ENCODE measurements around the gene RMI1.
"Not testable (repeated sequence)": the region's sequence is repeated elsewhere in the genome, so short reads cannot be mapped to it uniquely, and the experiment has no call there.

- TF ChIP-seq CTCF (IDR thresholded peaks at IDR 0.05; ENCODE audit: control extremely low read depth in 1 of 3, insufficient read depth in 1 of 3, low read depth in 1 of 3, low read length in 3 of 3); HDAC6 (IDR thresholded peaks at IDR 0.05; ENCODE audit: low read depth, low read length); POLR2AphosphoS5 (IDR thresholded peaks at IDR 0.05; ENCODE audit: low read depth, low read length); GTF2F1 (IDR thresholded peaks at IDR 0.05; ENCODE audit: borderline replicate concordance, low read depth, low read length); FOSL1 (IDR thresholded peaks at IDR 0.05; ENCODE audit: insufficient read depth, low read depth, low read length); RAD21 (IDR thresholded peaks at IDR 0.05 in 1 of 2, conservative IDR thresholded peaks at IDR 0.05 in 1 of 2; ENCODE audit: low read depth in 2 of 2, low read length in 2 of 2): not testable (repeated sequence)
- TF ChIP-seq, protein P1, sequence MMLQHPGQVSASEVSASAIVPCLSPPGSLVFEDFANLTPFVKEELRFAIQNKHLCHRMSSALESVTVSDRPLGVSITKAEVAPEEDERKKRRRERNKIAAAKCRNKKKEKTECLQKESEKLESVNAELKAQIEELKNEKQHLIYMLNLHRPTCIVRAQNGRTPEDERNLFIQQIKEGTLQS (IDR thresholded peaks at IDR 0.05; ENCODE audit: insufficient read depth, low read depth, low read length): not testable (repeated sequence)
Observed at GRCh38 chr9:84041857-84042256, 61.3 kb downstream of the RMI1 start.
